GM21786 (cell line): Measurements from ENCODE around the gene TOX3.

Source experiments
- ATAC-seq: cut with Tn5 transposase; IDR thresholded peaks from one replicate; pipeline ENCODE4 v1.9.1; 2021; ENCODE audit not compliant: unreplicated experiment

TOX3 gene

GRCh38 chr16:52539191-52539590 lies 7.8 kb downstream of the TOX3 start:
- ATAC-seq, result no peak

GRCh38 chr16:52538511-52538910 lies 8.4 kb downstream of the TOX3 start:
- no peak for ATAC-seq

GRCh38 chr16:52537516-52537915 lies 9.4 kb downstream of the TOX3 start:
- no peak for ATAC-seq

GRCh38 chr16:52535076-52535475 lies 11.9 kb downstream of the TOX3 start:
- ATAC-seq, result no peak

GRCh38 chr16:52533296-52533695 lies 13.6 kb downstream of the TOX3 start:
- no peak for ATAC-seq

- no peak for ATAC-seq
These were observed 14.6 kb downstream of the TOX3 start for GRCh38 chr16:52532384-52532783.

- no peak for ATAC-seq
These were observed 17.7 kb downstream of the TOX3 start for GRCh38 chr16:52529226-52529625.

GRCh38 chr16:52528393-52529065 lies 18.4 kb downstream of the TOX3 start:
- ATAC-seq, result no peak

- ATAC-seq, result no peak
These were observed 20.1 kb downstream of the TOX3 start for GRCh38 chr16:52526830-52527229.

GRCh38 chr16:52526116-52526828 lies 20.7 kb downstream of the TOX3 start:
- no peak for ATAC-seq

- ATAC-seq, result no peak
These were observed 25.4 kb downstream of the TOX3 start for GRCh38 chr16:52521570-52521969.

- ATAC-seq, result no peak
These were observed 28.1 kb downstream of the TOX3 start for GRCh38 chr16:52518884-52519283.

GRCh38 chr16:52515068-52515671 lies 31.8 kb downstream of the TOX3 start:
- ATAC-seq, result no peak

- no peak for ATAC-seq
These were observed 34.5 kb downstream of the TOX3 start for GRCh38 chr16:52512297-52512987.

GRCh38 chr16:52501746-52502145 lies 45.2 kb downstream of the TOX3 start:
- ATAC-seq, result no peak

- no peak for ATAC-seq
These were observed 46.0 kb downstream of the TOX3 start for GRCh38 chr16:52500963-52501362.

GRCh38 chr16:52499060-52499440 lies 47.9 kb downstream of the TOX3 start:
- no peak for ATAC-seq

GRCh38 chr16:52498328-52499059 lies 48.4 kb downstream of the TOX3 start:
- ATAC-seq, result no peak

GRCh38 chr16:52497067-52497816 lies 49.7 kb downstream of the TOX3 start:
- ATAC-seq, result no peak
